ENCODE results near the gene GAK.
"Not testable (repeated sequence)": the region's sequence is repeated elsewhere in the genome, so short reads cannot be mapped to it uniquely, and the experiment has no call there.

GAK gene

DNA sequence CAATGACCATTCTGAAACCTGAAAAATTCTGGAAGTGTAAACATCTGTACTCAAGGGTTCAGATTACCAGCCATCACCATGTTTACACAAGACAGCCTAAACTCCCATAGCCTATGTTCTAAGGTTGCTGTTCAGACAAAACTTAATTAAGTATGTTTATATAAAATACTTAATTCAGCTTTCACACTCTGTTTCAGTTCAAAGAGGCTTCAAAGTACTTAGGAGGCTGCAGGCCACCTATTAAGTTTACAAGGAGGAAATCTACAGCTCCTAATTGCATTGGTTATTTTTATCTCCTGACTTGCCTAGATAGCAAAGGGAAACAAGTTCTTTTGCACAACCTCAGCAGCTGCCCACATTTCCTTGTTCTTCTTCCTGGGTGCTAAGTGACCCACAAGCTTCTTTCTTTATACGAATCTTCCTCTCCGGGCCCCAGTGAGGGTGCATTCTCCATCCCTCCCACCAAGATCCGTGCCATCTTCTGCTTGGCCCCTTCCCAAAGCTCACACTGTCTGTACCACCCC is 2.0 kb downstream of the GAK start:
- FAIRE-seq (no peak), DNase-seq (ENCODE audit: insufficient read length, low spot score) (no peak)

- DNase-seq (ENCODE audit: insufficient read length, low spot score), result no peak
- FAIRE-seq, result no peak
These were observed 2.9 kb downstream of the GAK start for GRCh38 chr4:929096-929765.

DNA sequence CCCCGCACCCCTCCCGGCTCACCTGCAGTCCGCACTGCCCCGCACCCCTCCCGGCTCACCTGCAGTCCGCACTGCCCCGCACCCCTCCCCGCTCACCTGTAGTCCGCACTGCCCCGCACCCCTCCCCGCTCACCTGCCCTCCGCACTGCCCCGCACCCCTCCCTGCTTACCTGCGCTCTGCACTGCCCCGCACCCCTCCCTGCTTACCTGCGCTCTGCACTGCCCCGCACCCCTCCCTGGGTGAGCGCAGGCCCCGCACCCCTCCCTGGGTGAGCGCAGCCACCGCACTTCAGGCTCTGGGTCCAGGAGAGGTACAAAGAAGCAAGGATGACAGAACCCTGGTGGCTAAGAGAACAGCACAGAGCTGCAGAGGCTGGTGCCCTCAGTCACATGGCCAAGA is 4.5 kb downstream of the GAK start:
- FAIRE-seq; DNase-seq (ENCODE audit: insufficient read length, low spot score): not testable (repeated sequence)

DNA sequence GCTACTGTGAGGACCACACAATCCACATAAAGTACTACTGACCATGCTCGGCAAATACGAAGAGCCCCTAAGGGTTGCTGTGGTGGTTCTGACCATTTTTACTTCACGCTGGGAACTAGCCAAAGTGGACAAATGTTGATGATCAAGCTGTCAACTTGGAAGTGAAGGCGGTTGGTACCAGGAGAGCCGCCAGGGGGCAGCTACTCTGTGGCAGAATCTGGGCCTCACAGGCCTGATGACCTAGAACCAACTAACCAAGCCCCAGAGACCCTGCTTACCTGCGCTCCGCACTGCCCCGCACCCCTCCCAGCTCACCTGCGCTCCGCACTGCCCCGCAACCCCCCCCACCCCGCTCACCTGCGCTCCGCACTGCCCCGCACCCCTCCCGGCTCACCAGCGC is 5.6 kb downstream of the GAK start:
- FAIRE-seq (no peak), DNase-seq (ENCODE audit: insufficient read length, low spot score) (no peak)

- FAIRE-seq (no peak), DNase-seq (ENCODE audit: insufficient read length, low spot score) (no peak)
These were observed 6.2 kb downstream of the GAK start for GRCh38 chr4:925771-926500.

GRCh38 chr4:925171-925570 is 6.9 kb downstream of the GAK start:
- no peak for DNase-seq (ENCODE audit: insufficient read length, low spot score)
- no peak for FAIRE-seq

DNA sequence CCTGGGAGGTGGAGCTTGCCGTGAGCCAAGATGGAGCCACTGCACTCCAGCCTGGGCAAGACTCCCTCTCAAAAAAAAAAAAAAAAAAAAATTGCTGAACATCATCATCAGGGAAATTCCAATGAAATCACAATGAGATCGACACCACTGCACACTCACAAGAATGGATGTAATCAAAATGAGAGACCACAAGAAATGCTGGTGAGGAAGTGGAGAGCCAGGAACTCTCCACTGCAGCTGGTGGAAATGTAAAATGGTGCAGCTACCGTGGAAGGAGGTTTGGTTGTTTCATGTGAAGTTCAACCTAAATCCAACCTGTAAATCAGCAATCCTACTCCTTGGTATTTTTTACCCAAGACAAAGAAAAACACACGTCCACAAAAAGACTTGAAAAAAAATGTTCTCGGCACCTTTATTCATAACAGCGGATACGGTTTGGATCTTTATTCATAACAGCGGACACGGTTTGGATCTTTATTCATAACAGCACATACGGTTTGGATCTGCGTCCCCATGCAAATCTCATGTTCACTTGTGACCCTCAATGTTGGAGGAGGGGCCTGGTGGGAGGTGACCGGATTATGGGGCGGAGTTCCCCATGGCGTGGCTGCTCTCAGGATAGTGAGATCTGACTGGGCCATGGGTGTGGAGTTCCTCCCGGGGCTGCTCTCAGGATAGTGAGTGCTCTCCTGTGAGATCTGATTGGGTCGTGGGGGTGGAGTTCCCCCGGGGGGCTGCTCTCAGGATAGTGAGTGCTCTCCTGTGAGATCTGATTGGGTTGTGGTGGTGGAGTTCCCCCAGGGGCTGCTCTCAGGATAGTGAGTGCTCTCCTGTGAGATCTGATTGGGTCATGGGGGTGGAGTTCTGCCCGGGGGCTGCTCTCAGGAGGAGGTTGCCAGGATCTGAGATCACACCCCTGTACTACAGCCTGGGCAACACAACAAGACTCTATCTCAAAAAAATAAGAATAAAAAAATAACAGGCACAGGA is 7.7 kb downstream of the GAK start:
- FAIRE-seq, result no peak
- no peak for DNase-seq (ENCODE audit: insufficient read length, low spot score)

GRCh38 chr4:921830-922331 is 10.2 kb downstream of the GAK start:
- DNase-seq (ENCODE audit: insufficient read length, low spot score) (no peak), FAIRE-seq (no peak)

GRCh38 chr4:919004-919680 is 13.0 kb downstream of the GAK start:
- not testable (repeated sequence) for FAIRE-seq; DNase-seq (ENCODE audit: insufficient read length, low spot score)

GRCh38 chr4:918591-918990 is 13.5 kb downstream of the GAK start:
- not testable (repeated sequence) for FAIRE-seq; DNase-seq (ENCODE audit: insufficient read length, low spot score)

DNA sequence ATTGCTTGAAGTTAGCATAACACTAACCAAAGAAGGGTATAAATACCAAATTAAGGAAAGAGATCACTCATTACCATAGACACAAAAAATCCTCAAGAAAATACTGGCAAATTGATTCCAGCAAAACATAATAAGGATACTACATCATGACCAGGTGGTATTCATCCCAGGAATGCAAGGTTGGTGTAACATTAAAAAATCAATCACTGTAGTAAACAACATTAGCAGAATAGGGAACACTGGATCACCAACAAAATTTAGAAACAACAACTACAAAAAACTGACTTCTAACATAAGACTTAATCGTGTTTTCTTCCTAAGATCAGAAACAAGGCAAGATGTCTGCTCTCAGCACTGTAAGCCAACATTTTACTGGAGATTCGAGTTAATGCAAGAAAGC is 14.1 kb downstream of the GAK start:
- FAIRE-seq (no peak), DNase-seq (ENCODE audit: insufficient read length, low spot score) (no peak)

DNA sequence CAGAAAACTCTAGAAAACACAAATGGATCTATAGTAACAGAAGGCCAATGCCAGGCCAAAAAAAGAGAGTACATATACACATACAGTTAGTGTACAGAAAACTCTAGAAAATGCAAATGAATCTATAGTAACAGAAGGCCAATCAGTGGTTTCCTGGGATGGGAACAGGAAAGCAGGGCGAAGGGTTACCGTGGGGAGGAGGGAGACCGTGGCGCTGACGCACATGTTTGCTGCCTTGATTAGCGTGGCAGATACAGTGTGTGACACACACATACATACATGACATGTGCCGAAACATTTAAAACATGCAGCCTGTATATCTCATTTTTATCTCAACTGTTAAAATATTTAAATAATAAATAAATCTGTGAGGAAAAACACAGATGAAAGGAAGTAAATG is 14.7 kb downstream of the GAK start:
- no peak for FAIRE-seq
- no peak for DNase-seq (ENCODE audit: insufficient read length, low spot score)

GRCh38 chr4:915595-915994 is 16.5 kb downstream of the GAK start:
- FAIRE-seq (no peak), DNase-seq (ENCODE audit: insufficient read length, low spot score) (no peak)

- DNase-seq (ENCODE audit: insufficient read length, low spot score), result no peak
- FAIRE-seq, result no peak
These were observed 17.1 kb downstream of the GAK start for GRCh38 chr4:915041-915474.

DNA sequence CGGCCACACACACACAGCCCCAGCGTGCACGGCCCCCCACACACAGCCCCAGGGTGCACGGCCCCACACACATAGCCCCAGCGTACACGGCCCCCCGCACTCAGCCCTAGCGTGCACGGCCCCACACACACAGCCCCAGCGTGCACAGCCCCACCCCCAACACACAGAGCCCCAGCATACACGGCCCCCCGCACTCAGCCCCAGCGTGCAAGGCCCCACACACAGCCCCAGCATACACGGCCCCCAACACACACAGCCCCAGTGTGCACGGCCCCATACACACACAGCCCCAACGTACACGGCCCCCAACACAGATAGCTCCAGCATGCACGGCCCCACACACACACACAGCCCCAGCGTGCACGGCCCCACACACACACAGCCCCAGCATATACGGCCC is 17.6 kb downstream of the GAK start:
- no peak for FAIRE-seq
- no peak for DNase-seq (ENCODE audit: insufficient read length, low spot score)

DNA sequence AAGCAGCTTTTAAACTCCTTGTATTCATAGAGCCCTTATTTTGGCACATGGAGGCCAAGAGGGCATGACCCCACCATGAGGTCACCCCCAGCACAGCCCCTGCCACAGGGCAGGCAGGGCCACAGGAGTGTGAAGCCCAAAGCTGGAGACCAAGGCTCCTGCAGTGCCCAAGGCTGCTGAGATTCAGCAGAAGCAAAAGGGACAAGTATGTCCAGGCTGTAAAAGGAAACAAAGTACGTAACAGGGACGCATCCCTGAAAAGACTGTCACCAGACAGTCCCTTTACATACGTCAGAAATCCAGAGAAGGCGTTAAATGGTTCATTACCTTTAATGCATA is 18.9 kb downstream of the GAK start:
- DNase-seq (ENCODE audit: insufficient read length, low spot score) (no peak), FAIRE-seq (no peak)

GRCh38 chr4:912548-913279 is 19.4 kb downstream of the GAK start:
- DNase-seq (ENCODE audit: insufficient read length, low spot score), result no peak
- no peak for FAIRE-seq

DNA sequence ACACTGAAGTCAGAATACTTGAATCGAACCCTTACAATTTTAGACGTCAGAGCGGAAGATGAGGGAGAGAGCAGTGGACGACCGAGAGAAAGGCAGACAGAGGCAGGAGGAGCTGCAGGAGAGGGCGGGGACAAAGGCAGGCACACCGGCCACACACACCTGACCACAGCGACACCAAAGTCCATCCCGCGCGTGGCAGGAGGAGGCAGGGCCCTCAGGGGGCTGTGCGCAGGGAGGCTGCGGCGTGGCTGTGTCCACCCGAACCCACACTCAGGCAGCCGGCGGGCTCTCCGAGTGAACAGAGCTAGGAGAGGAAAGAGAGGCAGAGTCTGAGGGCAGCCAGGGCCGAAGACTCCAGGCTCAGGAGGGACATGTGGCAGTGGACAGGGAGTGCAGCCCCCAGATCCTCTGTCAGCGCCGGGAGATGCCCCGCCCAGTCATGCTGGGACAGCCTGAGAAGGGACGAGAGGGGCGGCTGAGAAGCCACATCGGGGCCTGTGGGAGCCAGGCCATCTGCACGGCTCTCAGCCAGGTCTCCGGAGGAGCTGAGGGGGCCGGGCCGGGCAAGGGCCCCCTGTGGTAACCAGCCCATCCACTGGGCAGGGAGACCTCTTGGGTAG is 20.1 kb downstream of the GAK start:
- peak; percentile 33 for FAIRE-seq
- no peak for DNase-seq (ENCODE audit: insufficient read length, low spot score)

GRCh38 chr4:911221-911751 is 20.8 kb downstream of the GAK start:
- no peak for FAIRE-seq
- DNase-seq (ENCODE audit: insufficient read length, low spot score), result no peak
